K562 (cell line): ENCODE results near the gene GAPDHS. TPM values are rescaled to one million over a fixed set of nuclear protein-coding genes. Genes with fewer than 3 reads are reported as not detected.
A peak's percentile ranks its signal among the peaks of the same experiment; 100 is the strongest.

Source experiments
- ATAC-seq: fragments of 200-7000 bp; cut with Tn5 transposase; 3 replicates; pipeline ENCODE4 v1.9.1; 2020; ENCODE audit warnings: moderate library complexity
- BruUV-seq: library from RNA; stranded (reverse); fragments of 400-500 nt; replicated peaks from 2 replicates; lab custom pipeline; 2021; lab: Mats Ljungman, UMichigan
- CTCF ChIA-PET: fragments of 300-600 bp; formaldehyde crosslinking; extraction: SDS; loops from one replicate; lab custom pipeline; 2021; ENCODE audit warnings: low intra/inter-chr PET ratio; lab: Yijun Ruan, JAX
- POLR2A ChIA-PET: fragments of 300-600, 350-650 bp; sonication (Branson Sonifier 250); formaldehyde crosslinking; extraction: SDS; loops from one replicate; lab custom pipeline; 2021; ENCODE audit warnings: antibody characterized with exemption, inconsistent platforms; lab: Yijun Ruan, JAX
- DNase-seq, 4 experiments: peaks; one replicate each; pipeline versions ENCODE4 v3.0.0 to v3.0.0-alpha.2; 2011 to 2018; ENCODE audit warnings: low spot score in 3 of 4, mixed read lengths in 3 of 4; ENCODE audit errors: extremely low read depth in 1 of 4
- FAIRE-seq: peaks from 2 replicates; lab custom pipeline; 2011; peaks lifted over from hg19 to GRCh38; lab: Jason Lieb, UNC
- H2AFZ ChIP-seq: 2 replicates; pipeline ENCODE4 v1.6.0; 2011; ENCODE audit warnings: low read depth, low read length, control low read depth, inconsistent platforms
- H3K27ac ChIP-seq: fragments of 200-600 bp; 3 replicates; pipeline ENCODE4 v1.8.0; 2011; ENCODE audit warnings: low read depth, mild to moderate bottlenecking, control low read depth, inconsistent platforms, low read length, moderate library complexity, mixed read lengths; ENCODE audit errors: extremely low read depth
- H3K27me3 ChIP-seq, 2 experiments: fragments of 300-600 bp in 1 of 2; 2 replicates in 1 of 2; 3 replicates in 1 of 2; pipeline versions ENCODE4 v1.6.0 to v1.8.0; 2011; ENCODE audit warnings: inconsistent platforms in 2 of 2, low read length in 2 of 2, mild to moderate bottlenecking in 1 of 2, mixed read lengths in 1 of 2, moderate library complexity in 1 of 2; ENCODE audit not compliant: control insufficient read depth in 2 of 2, insufficient read depth in 2 of 2
- H3K36me3 ChIP-seq: fragments of 300-600 bp; 3 replicates; pipeline ENCODE4 v1.8.0; 2011; ENCODE audit warnings: mild to moderate bottlenecking, low read length, inconsistent platforms; ENCODE audit not compliant: control insufficient read depth, insufficient read depth
- H3K4me1 ChIP-seq, 2 experiments: fragments of 200-600 bp in 1 of 2; replicated peaks in 1 of 2; 2 replicates in 1 of 2; 3 replicates in 1 of 2; pipeline versions ENCODE4 v1.5.1 to v1.8.0; 2011; ENCODE audit warnings: inconsistent platforms in 2 of 2, low read length in 2 of 2, mild to moderate bottlenecking in 1 of 2, mixed read lengths in 1 of 2, moderate library complexity in 1 of 2; ENCODE audit not compliant: control insufficient read depth in 2 of 2, insufficient read depth in 2 of 2
- H3K4me2 ChIP-seq: 2 replicates; pipeline ENCODE4 v1.6.1; 2011; ENCODE audit warnings: low read length, control low read depth, inconsistent platforms, mixed read lengths; ENCODE audit not compliant: insufficient read depth
- H3K4me3 ChIP-seq: fragments of 200-600 bp; sonication (generic), shearing (Covaris generic); 2 replicates; pipeline ENCODE4 v1.5.1; 2016; ENCODE audit warnings: control low read depth, inconsistent platforms
- H3K79me2 ChIP-seq: fragments of 200-600 bp; 3 replicates; pipeline ENCODE4 v1.8.0; 2011; ENCODE audit warnings: low read length, inconsistent platforms; ENCODE audit not compliant: control insufficient read depth, insufficient read depth
- H3K9ac ChIP-seq, 2 experiments: 2 replicates each; pipeline versions ENCODE4 v1.6.0 to v1.6.1; 2011; ENCODE audit warnings: low read depth in 2 of 2, low read length in 2 of 2, control low read depth in 1 of 2, inconsistent platforms in 1 of 2, mild to moderate bottlenecking in 1 of 2, mixed read lengths in 1 of 2; ENCODE audit not compliant: insufficient read depth in 1 of 2
- H3K9me1 ChIP-seq: one replicate; pipeline ENCODE4 v1.6.0; 2011; ENCODE audit warnings: inconsistent platforms, mild to moderate bottlenecking, low read length, moderate library complexity; ENCODE audit not compliant: control insufficient read depth, insufficient read depth
- H3K9me3 ChIP-seq: replicated peaks from 2 replicates; pipeline ENCODE4 v1.5.1; 2011; ENCODE audit warnings: low read depth, low read length, inconsistent platforms; ENCODE audit not compliant: control insufficient read depth, insufficient read depth
- H4K20me1 ChIP-seq: replicated peaks from 2 replicates; pipeline ENCODE4 v1.6.1; 2011; ENCODE audit warnings: low read length, inconsistent platforms, mixed read lengths; ENCODE audit not compliant: control insufficient read depth, insufficient read depth
- CSDE1 ChIP-seq, 2 experiments: fragments of 450-650 bp; IDR thresholded peaks; 2 replicates each; pipeline ENCODE4 v1.6.1; 2016; ENCODE audit warnings: mild to moderate bottlenecking in 1 of 2
- HNRNPK ChIP-seq: fragments of 200-400 bp; formaldehyde crosslinking; IDR thresholded peaks from one replicate; pipeline ENCODE4 v1.6.1; 2018; ENCODE audit warnings: mild to moderate bottlenecking, low read depth, low read length; ENCODE audit not compliant: poor library complexity, severe bottlenecking
- THAP12 ChIP-seq: fragments of 250-450 bp; sonication (Bioruptor Pico); IDR thresholded peaks from 2 replicates; pipeline ENCODE4 v1.9.0; 2021; ENCODE audit warnings: mild to moderate bottlenecking, inconsistent platforms
- THRB ChIP-seq: fragments of 450-650 bp; formaldehyde crosslinking; conservative IDR thresholded peaks from 2 replicates; pipeline ENCODE4 v1.4.0; 2022; ENCODE audit warnings: mild to moderate bottlenecking, missing genetic modification characterization
- ZNF512 ChIP-seq: IDR thresholded peaks from 2 replicates; pipeline ENCODE4 v1.6.1; 2016; ENCODE audit warnings: missing genetic modification characterization, missing compliant biosample characterization
- ZNF77 ChIP-seq: fragments of 250-450 bp; sonication (Bioruptor Pico); IDR thresholded peaks from 2 replicates; pipeline ENCODE4 v1.5.0; 2020
- WGBS: fragments of 100-300 bp; shearing (Covaris generic); methylation state at CpG from one replicate; pipeline ENCODE4 v1.1.6; 2016; ENCODE audit warnings: low coverage, mixed read lengths; ENCODE audit not compliant: insufficient coverage; ENCODE audit errors: missing lambda C conversion rate; 5-methylcytosine and 5-hydroxymethylcytosine counted together
- in situ Hi-C: fragments of 300-500 bp; cut with MboI; formaldehyde crosslinking; loops from 4 replicates; pipeline ENCODE4 v1.15.0; 2018; ENCODE audit warnings: inconsistent platforms, mixed read lengths
- intact Hi-C: fragments of 100-400 bp; cut with micrococcal nuclease; formaldehyde crosslinking; loops from 2 replicates; pipeline ENCODE4 v1.14.2; 2022
- polyA plus RNA-seq, 8 experiments: library from polyadenylated mRNA; depleted of rRNA in 4 of 8; stranded (reverse) in 5 of 8; unstranded in 3 of 8; fragments of >200 nt; fragmentation: Nextera tagmentation in 2 of 8; fragmentation: Illumina TruSeq in 1 of 8; extraction: Ambion mirVana in 2 of 8; extraction: Trizol in 1 of 8; gene quantifications; 2 replicates each; pipeline versions ENCODE4 v1.2.1 to v1.2.3, GENCODE V29; 2011 to 2014; ENCODE audit warnings: inconsistent platforms in 1 of 8, missing spikeins in 1 of 8
- total RNA-seq, 7 experiments: library from RNA; depleted of rRNA in 6 of 7; stranded (reverse); fragments of >200 nt in 6 of 7; fragmentation: Illumina TruSeq in 2 of 7; extraction: Trizol in 2 of 7; gene quantifications; 2 replicates each; pipeline versions ENCODE4 v1.2.1 to v1.2.3, GENCODE V29; 2011 to 2021; ENCODE audit warnings: low replicate concordance in 1 of 7

GAPDHS gene
- total and polyA plus RNA-seq, 9 of the 15 experiments (the other 6 are each of a cell fraction or from before 2014, with no cell fraction given), result 0.08 to 0.12 TPM; not detected in 7

GRCh38 chr19:35562776-35563175 is 29.5 kb downstream of the GAPDHS start:
- POLR2A ChIA-PET, result interaction anchor here (0.9 kb wide), 1 partner anchor 11 kb away, joined by 3 read pairs; no protein-coding TSS in a partner anchor
- Histone ChIP-seq H3K9me3 (no peaks in the 10 kb centered on the region), H3K4me3 (no peak overlapping the region), H3K9ac (no peak overlapping the region; a peak in 1 of 4 replicates)
- TF ChIP-seq THRB (CRISPR knock-in tag) (0 out of 2 replicates have a peak, but pooled peaks have one; percentile 27), CSDE1 (IDR thresholded peaks at IDR 0.05) (no peak), HNRNPK (no peak), THAP12 (no peak), ZNF77 (CRISPR knock-in tag) (no peak), ZNF512 (tag) (0 out of 2 replicates have a peak, but pooled peaks have one; percentile 24)
- TF ChIP-seq, all 486 proteins: peak for 2
- in situ Hi-C loops (no loop called here), intact Hi-C loops (no loop called here)
- DNase-seq (no peak), FAIRE-seq (no peak), ATAC-seq (no peak)
- Histone ChIP-seq H3K9me1 (peaks cover 3% of the 10 kb centered on the region), H3K36me3 (no peaks in the 10 kb centered on the region), H3K27ac (no peak overlapping the region), H2AFZ (no peak overlapping the region), H3K27me3 (peaks cover 28 to 61% of the 10 kb centered on the region in 2 experiments; a peak in 4 of 5 replicates), H3K79me2 (no peaks in the 10 kb centered on the region), H3K4me1 (peaks cover 0 to 26% of the 10 kb centered on the region in 2 experiments; a peak in 2 of 5 replicates), H3K4me2 (no peak overlapping the region), H4K20me1 (peaks cover 7% of the 10 kb centered on the region; the same call in 1 of the 2 replicates)
- no TSS peak for BruUV-seq
- WGBS, result 0% methylated on average over 1 of the region's 2 CpGs
- CTCF ChIA-PET, result no interaction called here
